HG03045 (cell line): ENCODE measurements around the gene UBASH3A.
"Not testable (repeated sequence)": the region's sequence is repeated elsewhere in the genome, so short reads cannot be mapped to it uniquely, and the experiment has no call there.

Experiments
- ATAC-seq: cut with Tn5 transposase; IDR thresholded peaks from one replicate; pipeline ENCODE4 v1.9.1; 2021; ENCODE audit warnings: mild to moderate bottlenecking, moderate library complexity; ENCODE audit not compliant: unreplicated experiment

UBASH3A gene

DNA sequence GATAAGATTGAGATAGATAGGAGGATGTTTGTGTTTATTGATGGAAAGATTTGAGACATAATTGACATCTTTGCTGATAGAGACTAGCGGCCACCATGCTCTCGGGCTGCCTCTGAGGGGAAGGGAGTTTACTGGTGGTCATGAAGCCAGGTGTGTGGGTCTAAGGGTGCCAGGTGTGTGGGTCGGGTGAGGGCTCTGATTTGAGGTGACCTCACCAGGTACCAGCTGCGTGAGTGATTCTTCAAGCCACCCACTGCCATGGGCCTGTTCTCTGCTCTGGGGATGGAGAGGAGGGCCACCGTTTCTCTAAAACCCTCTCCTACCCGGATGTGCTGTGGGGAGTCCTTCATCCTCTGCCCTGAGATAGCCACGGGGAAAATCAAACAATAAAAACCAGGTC is 3.2 kb downstream of the UBASH3A start:
- no peak for ATAC-seq

DNA sequence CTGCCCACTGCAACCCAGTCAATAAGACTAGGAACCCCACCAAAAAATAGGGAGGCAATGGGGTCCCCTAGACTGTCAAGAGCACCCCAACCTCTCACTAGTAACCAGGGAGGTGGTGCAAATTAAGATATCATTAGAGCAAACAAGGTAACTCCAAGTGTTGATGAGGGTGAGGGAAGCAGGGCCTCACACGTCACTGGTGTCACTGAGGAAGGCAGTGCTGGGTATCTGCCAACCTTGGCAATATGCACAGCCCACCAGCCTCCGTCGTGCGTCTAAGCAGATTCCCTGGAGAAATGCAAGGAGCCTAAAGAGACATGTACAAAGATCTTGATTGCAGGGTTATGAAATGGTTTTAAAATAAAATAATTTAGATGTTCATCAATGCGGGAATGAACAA is 3.8 kb downstream of the UBASH3A start:
- no peak for ATAC-seq

DNA sequence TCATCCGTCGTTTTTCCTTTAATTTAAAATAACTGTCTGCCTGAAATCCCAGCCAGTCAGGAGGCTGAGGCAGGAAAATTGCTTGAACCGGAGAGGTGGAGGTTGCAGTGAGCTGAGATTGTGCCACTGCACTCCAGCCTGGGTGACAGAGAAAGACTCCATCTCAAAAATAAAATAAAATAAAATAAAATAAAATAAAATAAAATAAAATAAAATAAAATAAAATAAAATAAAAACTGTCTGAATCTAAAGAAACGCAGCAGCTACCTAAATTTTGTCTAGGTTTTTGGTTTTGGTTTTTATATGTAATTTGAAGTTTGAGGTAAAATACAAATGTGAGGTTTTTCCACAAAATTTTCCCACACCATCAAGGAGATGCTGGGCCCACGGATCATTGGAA is 5.0 kb downstream of the UBASH3A start:
- ATAC-seq = not testable (repeated sequence)

DNA sequence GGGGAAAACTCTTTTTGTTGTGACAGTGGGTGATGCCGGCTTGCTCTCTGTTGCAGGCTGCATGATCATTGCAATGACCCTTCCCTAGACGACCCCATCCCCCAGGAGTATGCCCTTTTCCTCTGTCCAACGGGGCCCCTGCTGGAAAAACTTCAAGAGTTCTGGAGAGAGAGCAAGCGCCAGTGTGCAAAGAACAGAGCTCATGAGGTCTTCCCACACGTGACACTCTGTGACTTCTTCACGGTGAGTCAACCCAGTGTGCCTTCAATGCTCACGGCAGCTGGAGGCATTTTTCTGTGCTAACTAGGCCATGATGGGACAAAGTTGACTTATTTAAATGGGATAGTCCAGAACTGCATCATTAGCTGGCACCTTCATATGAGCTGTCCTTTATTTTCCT is 5.7 kb downstream of the UBASH3A start:
- no peak for ATAC-seq

DNA sequence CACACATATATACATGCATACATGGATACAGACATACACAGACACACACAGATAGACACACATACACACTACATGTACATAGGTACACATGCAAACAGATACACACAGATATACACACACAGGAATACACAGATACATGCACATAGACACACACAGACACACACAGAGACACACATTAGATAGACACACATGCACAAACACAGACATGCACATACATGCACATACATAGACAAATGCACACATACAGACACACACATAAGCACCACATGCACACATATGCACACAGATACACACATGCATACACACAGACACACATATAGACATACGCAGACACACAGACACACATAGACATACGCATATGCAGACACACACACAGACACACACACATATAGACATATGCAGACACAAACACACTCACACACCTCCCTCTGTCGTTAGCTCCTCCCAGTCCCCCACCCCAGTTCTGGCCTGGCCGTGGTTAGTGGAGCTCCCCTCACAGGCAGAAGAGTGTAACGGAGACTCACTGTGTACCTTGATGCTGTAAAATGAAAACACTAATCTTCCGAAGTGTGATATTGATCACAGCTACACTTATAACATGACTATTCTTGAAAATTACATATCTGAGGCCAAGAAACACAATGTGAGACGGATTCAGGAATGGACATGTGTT is 7.6 kb downstream of the UBASH3A start:
- ATAC-seq = no peak

DNA sequence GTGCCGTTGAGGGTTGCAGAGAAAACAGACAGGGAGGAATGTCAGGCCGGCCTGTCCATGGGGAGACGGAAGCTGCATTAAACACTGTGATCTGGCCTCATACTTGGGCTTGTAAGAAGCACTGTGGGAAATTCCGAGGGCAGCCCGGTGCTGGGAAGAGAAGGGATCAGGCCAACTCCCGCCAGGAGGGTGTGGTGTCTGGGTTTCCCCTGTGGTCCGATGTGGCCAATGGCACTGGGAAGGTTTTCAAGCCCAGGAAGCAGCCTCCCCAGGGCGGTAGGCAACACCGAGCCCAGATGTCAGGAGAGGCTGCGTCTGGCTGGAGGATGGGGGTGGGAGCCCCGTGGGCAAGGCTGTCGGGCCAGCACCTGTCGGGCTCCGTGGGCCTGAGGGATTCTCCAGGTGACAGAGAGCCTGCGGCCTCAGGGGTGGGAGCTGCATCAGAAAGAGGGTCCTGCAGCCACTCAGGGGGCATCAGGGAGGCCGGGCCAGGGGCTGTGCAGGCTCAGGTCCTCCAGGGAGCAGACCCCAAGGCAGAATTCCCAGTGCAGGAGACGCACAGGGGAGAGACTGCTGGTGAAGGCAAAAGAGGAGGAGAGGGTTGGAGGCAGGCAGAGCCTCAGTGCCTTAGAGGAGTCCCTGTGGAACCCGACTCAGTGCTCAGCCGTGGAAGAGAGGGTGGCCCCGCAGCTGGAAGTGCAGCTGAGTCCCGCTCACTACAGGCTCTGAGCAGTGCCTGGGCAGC is 8.4 kb downstream of the UBASH3A start:
- no peak for ATAC-seq

DNA sequence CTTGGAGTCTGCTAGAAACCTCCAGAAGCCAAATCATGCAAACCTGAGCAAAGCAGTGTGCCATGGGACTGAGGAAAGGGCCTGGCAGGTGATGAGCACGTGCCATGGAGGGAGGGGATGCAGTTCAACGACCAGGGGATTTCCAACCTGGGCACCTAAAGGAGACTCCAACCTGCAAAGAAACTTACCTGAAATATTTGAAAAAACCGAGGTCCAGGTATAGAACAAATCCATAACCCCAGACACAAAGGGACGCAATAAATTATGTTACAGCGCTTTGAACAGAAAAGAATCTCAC is 8.9 kb downstream of the UBASH3A start:
- no peak for ATAC-seq

DNA sequence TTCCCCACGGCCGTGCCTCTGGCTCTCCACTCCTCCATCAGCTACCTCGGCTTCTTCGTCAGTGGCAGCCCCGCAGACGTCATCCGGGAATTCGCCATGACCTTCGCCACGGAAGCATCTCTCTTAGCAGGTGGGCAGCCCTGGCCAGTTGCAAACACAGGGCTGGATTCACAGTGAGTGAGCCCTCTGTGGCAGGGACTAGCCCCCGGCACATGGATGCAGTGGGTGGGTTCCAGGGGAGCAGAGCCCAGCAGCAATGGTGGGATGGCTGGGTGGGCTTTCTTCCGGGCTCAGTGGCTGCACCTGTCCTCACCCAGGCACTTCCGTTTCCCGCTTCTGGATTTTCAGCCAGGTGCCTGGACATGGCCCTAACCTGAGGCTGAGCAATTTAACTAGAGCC is 9.4 kb downstream of the UBASH3A start:
- no peak for ATAC-seq

DNA sequence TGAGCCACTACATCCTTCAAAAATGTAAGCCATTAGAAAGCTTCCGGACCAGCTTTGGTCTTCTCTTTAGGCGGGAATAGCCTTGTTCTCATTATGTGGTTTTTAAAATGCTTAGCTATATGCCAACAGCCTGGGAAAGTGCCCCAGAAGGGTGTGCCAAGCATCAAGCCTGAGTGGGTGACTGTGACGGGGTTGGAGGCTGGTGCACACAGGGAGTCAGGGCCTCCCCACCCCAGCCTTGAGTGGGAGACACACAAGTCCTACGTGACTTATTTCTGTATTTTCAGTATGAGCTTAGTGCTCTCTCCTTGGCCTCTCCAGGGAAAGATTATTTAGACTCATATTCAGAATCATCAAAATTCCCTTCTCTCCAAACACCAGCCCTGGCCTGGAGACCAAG is 9.8 kb downstream of the UBASH3A start:
- no peak for ATAC-seq

DNA sequence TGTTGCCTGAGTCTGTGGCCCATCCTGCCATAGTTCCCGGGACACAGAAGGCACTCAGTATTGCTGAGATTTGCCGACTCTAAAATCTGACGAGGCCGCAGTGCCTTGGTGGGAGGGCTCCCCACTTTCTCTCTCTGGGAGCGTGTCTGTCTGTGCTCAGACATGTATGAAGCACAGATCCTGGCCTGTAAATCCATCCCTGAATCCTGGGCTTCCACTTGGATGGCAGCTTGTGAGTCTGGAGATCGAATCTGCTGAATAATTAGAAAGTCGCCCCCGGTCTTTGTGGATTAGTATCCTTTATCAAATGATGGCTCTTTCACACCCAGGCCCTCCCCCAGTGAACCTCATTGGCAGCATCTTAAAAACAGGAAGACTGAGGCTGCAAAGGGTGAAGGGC is 10.4 kb downstream of the UBASH3A start:
- no peak for ATAC-seq

DNA sequence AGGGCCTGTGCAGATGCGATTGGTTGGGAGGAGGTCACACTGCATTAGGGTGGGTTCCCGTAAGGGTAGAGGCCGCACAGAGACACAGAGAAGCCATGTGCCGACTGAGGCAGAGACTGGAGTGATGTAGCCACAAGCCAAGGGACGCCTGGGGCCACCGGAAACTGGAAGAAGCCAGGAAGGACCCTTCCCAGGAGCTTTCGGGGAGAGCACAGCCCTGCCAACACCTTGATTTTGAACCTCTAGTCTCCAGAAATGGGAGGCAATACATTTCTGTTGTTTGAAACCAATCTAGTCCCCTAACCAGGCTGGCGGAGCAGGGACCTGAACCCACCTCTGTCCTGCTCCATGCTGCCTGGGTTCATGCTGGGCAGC is 10.8 kb downstream of the UBASH3A start:
- no peak for ATAC-seq

DNA sequence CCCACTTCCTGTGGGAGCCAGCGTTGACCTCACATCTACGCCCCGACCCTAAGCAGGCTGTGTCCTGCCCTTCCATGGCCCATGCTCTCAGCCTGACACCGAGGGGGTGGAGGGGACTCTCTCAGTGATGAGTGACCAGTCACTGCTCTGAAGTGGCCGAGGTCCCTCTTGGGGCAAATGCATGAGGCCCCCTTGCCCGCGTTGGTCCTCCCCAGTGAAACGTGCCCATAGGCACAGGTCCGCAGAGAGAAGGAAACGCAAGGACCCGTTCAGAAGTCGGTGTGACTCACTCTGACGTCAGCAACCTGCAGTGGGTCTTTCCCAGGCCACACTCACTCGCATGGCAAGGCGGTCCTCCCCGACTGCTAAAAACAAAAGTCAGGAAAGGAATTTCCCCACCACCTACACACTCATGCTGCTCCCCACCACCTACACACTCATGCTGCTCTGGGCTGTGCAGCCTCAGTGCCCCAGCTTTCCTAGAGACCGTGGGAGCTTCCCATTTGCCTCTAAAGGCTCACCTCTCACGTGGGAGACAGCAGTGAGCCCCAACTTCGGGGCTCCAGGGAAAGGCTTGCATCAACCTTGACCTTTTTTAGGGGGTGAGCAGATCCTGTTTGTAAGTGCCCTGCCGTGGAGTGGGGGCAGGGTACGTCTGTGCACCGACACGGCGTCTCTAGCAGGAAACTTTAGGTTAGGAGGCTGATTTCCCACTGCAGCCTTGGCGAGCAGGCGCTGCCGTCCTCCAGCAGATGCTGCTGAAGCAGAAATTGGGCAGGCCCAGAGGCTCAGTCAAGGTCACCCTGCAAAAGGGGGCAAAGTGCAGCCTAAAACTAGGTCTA is 11.4 kb downstream of the UBASH3A start:
- peak; percentile 58 for ATAC-seq

DNA sequence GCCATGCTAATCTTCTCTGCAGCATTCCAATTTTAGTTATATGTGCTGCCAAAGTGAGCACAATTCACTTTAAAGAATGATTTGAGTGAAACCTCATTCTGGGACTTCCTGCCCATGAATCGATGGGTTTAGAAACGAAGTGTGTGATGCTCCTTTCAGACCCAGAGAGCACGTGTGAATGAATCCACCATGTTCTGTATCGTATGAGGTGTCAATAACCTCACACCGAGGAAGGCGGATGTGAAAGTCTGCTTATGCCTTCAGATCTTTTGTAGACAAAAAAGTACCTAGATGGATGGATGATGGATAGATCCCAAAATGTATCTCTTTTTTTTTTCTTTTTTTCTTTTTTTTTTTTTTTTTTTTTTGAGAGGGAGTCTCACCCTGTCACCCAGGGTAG is 13.8 kb downstream of the UBASH3A start:
- ATAC-seq = no peak

DNA sequence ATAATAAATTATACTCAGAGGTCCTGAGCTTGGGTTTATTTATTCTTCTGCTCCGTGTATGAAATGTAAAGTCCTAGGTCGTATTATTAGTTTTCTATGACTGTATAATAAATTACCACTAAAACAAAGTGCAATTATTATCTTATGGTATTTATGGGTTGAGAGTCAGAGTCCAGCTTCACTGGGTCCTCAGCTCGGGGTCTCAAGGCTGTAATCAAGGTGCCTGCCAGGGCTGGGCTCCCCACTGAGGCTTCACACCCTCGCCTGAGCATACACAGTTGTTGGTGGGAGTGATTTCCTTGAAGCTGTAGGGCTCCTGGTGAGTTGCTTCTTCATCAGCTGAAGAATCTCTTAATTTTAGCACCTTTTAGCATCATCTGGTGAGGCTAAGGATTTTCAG is 15.2 kb downstream of the UBASH3A start:
- ATAC-seq = no peak

DNA sequence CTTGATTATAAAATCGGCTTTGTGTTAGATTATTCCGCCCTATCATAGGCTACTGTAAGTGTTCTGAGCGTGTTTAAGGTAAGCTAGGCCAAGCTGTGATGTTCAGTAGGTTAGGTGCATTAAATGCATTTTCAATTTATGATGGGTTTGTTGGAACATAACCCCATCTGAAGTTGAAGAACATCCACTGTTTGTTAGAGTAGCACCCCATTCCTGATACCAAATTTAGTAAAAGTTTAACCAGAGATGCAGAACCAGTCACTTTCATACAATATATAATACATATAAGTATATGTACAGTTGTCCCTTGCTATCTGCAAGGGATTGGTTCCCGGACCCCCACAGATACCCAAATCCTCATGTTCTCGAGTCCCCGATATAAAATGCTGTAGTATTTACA is 16.1 kb downstream of the UBASH3A start:
- no peak for ATAC-seq

DNA sequence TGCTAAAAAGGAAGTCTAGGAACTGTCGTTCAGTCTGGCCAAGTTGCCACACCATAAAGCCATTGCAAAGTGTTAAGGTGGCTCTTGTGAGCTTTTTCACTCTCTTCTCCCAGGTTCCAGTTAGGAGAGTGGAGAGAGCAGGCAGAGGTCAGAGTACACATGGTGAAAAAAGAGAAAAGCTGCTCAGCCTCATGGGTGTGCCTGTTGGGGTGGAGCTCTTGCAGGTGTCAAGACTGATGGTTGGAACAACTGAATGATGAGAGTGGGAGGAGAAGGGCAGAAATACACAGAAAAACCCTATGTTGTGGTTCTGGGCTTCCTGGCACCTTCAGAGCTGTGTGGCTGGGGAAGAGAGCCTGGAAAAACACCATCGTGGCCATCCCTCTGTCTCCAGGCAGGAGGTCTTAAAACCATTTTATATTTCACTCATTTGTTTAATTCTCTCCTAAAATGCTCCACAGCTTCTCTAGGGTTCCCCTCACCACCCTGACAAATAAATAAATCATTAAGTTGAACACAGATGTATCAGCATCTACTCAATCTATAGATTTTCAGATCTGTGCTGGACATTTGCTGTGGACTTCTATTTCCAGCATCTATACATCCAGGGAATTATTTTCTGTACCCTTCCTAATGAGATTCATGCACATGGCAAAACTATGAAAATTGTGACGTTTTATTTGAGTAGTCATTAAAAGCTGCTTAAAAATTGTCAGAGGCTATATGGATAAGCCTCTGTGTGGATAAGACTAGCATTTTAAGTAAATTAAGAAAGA is 17.5 kb downstream of the UBASH3A start:
- ATAC-seq = no peak

DNA sequence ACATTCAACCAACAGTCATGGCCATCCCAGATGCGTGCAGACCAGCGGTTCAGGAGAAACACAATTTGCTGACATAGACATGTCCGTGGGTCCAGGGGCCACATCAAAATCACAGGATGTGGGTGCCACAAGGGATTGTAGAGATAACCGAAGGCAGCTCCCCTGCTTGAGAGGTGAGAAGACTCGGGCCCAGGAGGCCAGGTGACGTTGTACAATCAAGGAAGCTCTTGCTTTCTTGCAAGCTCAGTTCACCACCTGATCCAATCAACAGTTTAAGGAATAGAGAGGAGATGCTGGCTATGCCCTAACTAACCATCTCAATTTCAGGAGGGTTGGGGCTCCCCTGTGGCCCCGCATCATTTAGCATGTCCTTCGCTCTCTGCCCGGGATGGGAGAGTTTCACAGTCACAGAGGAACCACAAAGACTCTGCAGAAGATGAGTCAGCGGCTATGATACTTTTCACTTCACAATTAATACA is 19.5 kb downstream of the UBASH3A start:
- peak; percentile 50 for ATAC-seq

DNA sequence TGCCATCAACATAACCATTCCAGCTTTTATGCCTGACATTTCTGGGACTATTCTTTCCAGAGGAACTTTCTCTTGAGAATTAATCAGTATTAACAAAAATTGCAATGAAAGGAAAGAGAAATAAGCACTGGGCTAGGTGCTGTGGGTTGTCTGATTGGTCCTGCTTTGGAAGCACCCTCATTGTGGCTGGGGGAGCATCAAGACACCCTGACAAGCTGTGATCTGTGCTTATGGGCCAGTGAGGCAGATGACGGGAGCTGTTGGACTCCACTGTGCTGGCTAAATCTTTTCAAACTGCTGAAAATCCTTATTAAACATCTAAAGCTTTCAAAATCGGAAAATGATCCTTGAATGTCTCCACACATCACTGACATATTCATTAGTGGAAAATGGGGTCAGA is 20.0 kb downstream of the UBASH3A start:
- ATAC-seq = no peak

DNA sequence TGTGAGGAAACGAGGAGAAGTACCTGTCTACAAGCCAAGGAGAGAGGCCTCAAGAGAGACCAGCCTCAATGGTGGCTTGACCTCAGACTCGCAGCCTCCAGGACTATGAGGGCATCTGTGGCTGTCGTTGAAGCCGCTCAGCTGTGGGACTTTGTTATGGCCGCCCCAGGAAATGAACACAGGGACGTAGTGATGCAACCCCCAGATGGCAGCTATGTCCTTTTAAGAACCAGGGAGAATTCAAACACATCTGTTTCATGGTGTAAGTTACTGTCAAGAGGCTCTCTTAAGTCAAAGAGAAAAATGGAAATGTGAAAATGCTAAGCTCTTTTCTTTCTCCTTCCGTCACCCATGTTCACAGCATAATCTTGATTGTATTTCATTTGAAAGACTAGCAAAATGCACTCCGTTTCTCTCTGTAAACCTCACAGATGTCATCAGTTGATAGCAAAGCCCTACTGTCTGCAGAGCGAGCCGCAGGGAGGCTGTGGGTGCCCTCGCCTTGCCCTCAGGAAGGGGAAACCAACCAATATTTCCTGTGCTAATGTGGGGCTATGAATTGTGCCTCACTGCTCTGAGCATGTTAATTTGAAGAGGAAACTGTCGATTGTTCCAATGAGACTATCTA is 21.3 kb downstream of the UBASH3A start:
- ATAC-seq = no peak

DNA sequence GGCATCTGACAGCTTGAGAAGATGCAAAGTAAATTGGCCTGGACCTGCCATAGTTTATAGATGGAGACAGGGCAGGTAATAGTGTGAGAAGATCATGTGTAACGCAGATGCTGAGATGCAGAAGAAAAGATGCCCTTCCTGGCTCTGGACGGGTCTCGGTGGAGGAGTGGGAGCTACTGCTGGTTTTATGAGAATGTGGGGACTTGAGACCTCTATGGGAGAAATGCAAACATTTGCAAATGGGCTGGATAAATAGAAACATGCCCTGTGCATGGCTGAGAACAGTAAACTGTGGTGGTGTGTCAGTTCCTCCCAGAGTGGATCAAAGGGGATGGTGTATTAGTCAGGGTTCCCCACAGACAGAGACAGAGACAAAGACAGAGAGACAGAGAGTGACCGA is 21.9 kb downstream of the UBASH3A start:
- ATAC-seq = no peak

DNA sequence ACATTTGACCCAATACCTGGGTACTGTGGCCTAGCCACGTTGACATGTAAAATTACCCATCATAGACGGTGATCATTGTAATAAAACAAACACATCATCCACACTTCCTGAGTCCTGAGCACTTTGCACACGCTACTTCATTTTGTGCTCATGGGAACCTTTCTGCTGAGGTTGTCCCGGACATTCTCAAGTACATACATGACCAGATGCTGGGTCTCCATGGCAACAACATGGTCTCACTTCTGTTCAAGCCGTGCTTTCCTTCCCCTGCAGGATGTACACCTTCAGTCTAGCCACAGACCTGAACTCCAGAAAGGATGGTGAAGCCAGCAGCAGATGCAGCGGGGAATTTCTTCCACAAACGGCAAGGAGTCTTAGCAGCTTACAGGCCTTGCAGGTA is 22.7 kb downstream of the UBASH3A start:
- no peak for ATAC-seq
